GM12878 (cell line): ENCODE measurements around the gene GPC5.

Source experiments
- JUNB ChIP-seq: IDR thresholded peaks from 2 replicates; pipeline ENCODE4 v1.6.1; 2016; ENCODE audit warnings: antibody characterized with exemption, mild to moderate bottlenecking
- MYB ChIP-seq: fragments of 150-350 bp; IDR thresholded peaks from 2 replicates; pipeline ENCODE4 v1.6.1; 2014; ENCODE audit warnings: mild to moderate bottlenecking, low read depth, low read length, borderline replicate concordance
- POLR2AphosphoS5 ChIP-seq: IDR thresholded peaks from 2 replicates; pipeline ENCODE4 v1.6.1; 2011; ENCODE audit warnings: mild to moderate bottlenecking, low read length, inconsistent platforms
- RAD51 ChIP-seq: fragments of 450-650 bp; IDR thresholded peaks from 2 replicates; pipeline ENCODE4 v1.6.1; 2016; ENCODE audit warnings: moderate library complexity, mild to moderate bottlenecking, inconsistent platforms
- SIN3A ChIP-seq: IDR thresholded peaks from 2 replicates; pipeline ENCODE4 v1.6.1; 2012; ENCODE audit warnings: low read depth, low read length, improper control_type of control experiment
- TF ChIP-seq, protein P1 (sequence below): IDR thresholded peaks from 2 replicates; pipeline ENCODE4 v1.6.1; 2011; ENCODE audit warnings: borderline replicate concordance, low read depth, mild to moderate bottlenecking, moderate library complexity, low read length; ENCODE audit not compliant: insufficient read depth, poor library complexity, severe bottlenecking

DNA sequence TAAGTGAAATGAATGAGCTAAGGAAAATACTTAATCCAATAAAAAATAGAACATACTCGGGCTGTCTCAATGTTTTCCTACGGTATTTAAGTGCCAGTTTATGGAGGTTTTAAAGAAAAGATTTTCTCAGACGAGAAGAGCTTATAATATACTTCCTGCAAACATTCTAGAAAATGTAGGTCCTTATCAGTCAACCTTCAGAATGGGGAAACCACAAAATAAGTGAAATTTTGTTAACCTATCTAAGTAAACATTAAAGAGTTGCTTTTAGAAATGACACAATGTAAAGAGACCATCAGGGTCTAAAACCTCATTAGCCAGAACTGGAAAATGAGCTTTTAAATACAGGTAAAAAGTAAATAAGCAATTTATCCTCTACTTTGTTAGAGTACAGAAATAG lies 38.8 kb upstream of the GPC5 start:
- TF ChIP-seq, protein P1, sequence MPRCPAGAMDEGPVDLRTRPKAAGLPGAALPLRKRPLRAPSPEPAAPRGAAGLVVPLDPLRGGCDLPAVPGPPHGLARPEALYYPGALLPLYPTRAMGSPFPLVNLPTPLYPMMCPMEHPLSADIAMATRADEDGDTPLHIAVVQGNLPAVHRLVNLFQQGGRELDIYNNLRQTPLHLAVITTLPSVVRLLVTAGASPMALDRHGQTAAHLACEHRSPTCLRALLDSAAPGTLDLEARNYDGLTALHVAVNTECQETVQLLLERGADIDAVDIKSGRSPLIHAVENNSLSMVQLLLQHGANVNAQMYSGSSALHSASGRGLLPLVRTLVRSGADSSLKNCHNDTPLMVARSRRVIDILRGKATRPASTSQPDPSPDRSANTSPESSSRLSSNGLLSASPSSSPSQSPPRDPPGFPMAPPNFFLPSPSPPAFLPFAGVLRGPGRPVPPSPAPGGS, result no peak
- TF ChIP-seq SIN3A (no peak), POLR2AphosphoS5 (no peak), JUNB (no peak), RAD51 (no peak), MYB (no peak)
